Endothelial cell of umbilical vein (primary cell): Measurements from ENCODE around the gene KCNK10. TPM values are rescaled to one million over a fixed set of nuclear protein-coding genes. Genes with fewer than 3 reads are reported as not detected.

Source experiments
- BruUV-seq: library from RNA; stranded (reverse); fragments of 400-500 nt; replicated peaks from 2 replicates; lab custom pipeline; 2021; lab: Mats Ljungman, UMichigan
- CTCF ChIA-PET: fragments of 300-600, 350-600 bp; sonication (Branson Sonifier 250); formaldehyde crosslinking; loops from one replicate; lab custom pipeline; 2021; ENCODE audit warnings: antibody characterized with exemption, inconsistent platforms; lab: Charles Lee
- POLR2A ChIA-PET: fragments of 300-600, 350-600 bp; sonication (Branson Sonifier 250); formaldehyde crosslinking; loops from one replicate; lab custom pipeline; 2021; ENCODE audit warnings: antibody characterized with exemption, inconsistent platforms; lab: Charles Lee
- DNase-seq: peaks from one replicate; pipeline ENCODE4 v3.0.0-alpha.2; 2011; ENCODE audit warnings: low read depth, low spot score
- FAIRE-seq: peaks from 2 replicates; lab custom pipeline; 2011; peaks lifted over from hg19 to GRCh38; lab: Jason Lieb, UNC
- H2AFZ ChIP-seq: 2 replicates; pipeline ENCODE4 v1.6.0; 2012; ENCODE audit warnings: low read depth, low read length, control low read depth, inconsistent platforms
- H3K27ac ChIP-seq: 2 replicates; pipeline ENCODE4 v1.5.1; 2011; ENCODE audit warnings: low read depth, mild to moderate bottlenecking, control low read depth, low read length, moderate library complexity; ENCODE audit not compliant: insufficient read depth
- H3K27me3 ChIP-seq, 2 experiments: 2 replicates each; pipeline versions ENCODE4 v1.6.0 to v1.6.1; 2011; ENCODE audit warnings: low read length in 2 of 2, mixed read lengths in 1 of 2; ENCODE audit not compliant: control insufficient read depth in 2 of 2, insufficient read depth in 2 of 2
- H3K36me3 ChIP-seq, 2 experiments: 2 replicates in 1 of 2; 3 replicates in 1 of 2; pipeline ENCODE4 v1.5.1; 2011; ENCODE audit warnings: low read length in 2 of 2, mild to moderate bottlenecking in 1 of 2, moderate library complexity in 1 of 2; ENCODE audit not compliant: control insufficient read depth in 2 of 2, insufficient read depth in 2 of 2; ENCODE audit errors: extremely low read depth in 1 of 2
- H3K4me1 ChIP-seq: 3 replicates; pipeline ENCODE4 v1.5.1; 2011; ENCODE audit warnings: mild to moderate bottlenecking, low read length; ENCODE audit not compliant: control insufficient read depth, insufficient read depth; ENCODE audit errors: extremely low read depth
- H3K4me2 ChIP-seq: 2 replicates; pipeline ENCODE4 v1.6.1; 2011; ENCODE audit warnings: low read length, control low read depth, mixed read lengths; ENCODE audit not compliant: insufficient read depth
- H3K4me3 ChIP-seq, 3 experiments: fragments of 200-600 bp in 1 of 3; sonication (generic), shearing (Covaris generic) in 1 of 3; replicated peaks in 1 of 3; 2 replicates each; pipeline ENCODE4 v1.5.1; 2011 to 2016; ENCODE audit warnings: control low read depth in 3 of 3, low read length in 3 of 3, mild to moderate bottlenecking in 2 of 3, inconsistent platforms in 1 of 3, low read depth in 1 of 3, moderate library complexity in 1 of 3; ENCODE audit not compliant: insufficient read depth in 1 of 3
- H3K79me2 ChIP-seq: 2 replicates; pipeline ENCODE4 v1.6.0; 2012; ENCODE audit warnings: low read length, inconsistent platforms; ENCODE audit not compliant: control insufficient read depth, insufficient read depth
- H3K9ac ChIP-seq: replicated peaks from 2 replicates; pipeline ENCODE3; 2011; ENCODE audit warnings: low read length, control low read depth; ENCODE audit not compliant: insufficient read depth; ENCODE audit errors: extremely low read depth
- H3K9me1 ChIP-seq: replicated peaks from 3 replicates; pipeline ENCODE4 v1.6.0; 2011; ENCODE audit warnings: mild to moderate bottlenecking, low read length; ENCODE audit not compliant: control insufficient read depth, insufficient read depth; ENCODE audit errors: extremely low read depth
- H3K9me3 ChIP-seq: replicated peaks from 2 replicates; pipeline ENCODE4 v1.5.1; 2012; ENCODE audit warnings: low read length, inconsistent platforms; ENCODE audit not compliant: control insufficient read depth, insufficient read depth
- H4K20me1 ChIP-seq: replicated peaks from 2 replicates; pipeline ENCODE3; 2011; ENCODE audit warnings: mild to moderate bottlenecking, low read length; ENCODE audit not compliant: control insufficient read depth, insufficient read depth; ENCODE audit errors: extremely low read depth
- CTCF ChIP-seq, 2 donors: IDR thresholded peaks; 1 replicate in 1 of 2; 2 replicates in 1 of 2; pipeline ENCODE4 v1.5.1; 2011; ENCODE audit warnings: low read length in 2 of 2, mild to moderate bottlenecking in 2 of 2, moderate library complexity in 2 of 2, control low read depth in 1 of 2, inconsistent platforms in 1 of 2, low read depth in 1 of 2; ENCODE audit not compliant: insufficient read depth in 1 of 2; ENCODE audit errors: extremely low read depth in 1 of 2
- MAX ChIP-seq: IDR thresholded peaks from 2 replicates; pipeline ENCODE4 v1.6.1; 2011; ENCODE audit not compliant: insufficient read depth, insufficient read length
- MYC ChIP-seq: IDR thresholded peaks from one replicate; pipeline ENCODE4 v1.6.1; 2011; ENCODE audit warnings: mild to moderate bottlenecking, low read depth, low read length
- POLR2A ChIP-seq: IDR thresholded peaks from 2 replicates; pipeline ENCODE4 v1.6.1; 2012; ENCODE audit warnings: low read depth, mild to moderate bottlenecking, control low read depth, low read length
- POLR2AphosphoS5 ChIP-seq: IDR thresholded peaks from 2 replicates; pipeline ENCODE4 v1.6.1; 2012; ENCODE audit warnings: low read depth, mild to moderate bottlenecking, control low read depth, low read length, moderate library complexity; ENCODE audit not compliant: insufficient read depth
- dilution Hi-C: fragments of 300-500 bp; cut with MboI; formaldehyde crosslinking; loops from one replicate; pipeline ENCODE4 v1.15.0; 2019; ENCODE audit warnings: low sequenced_read_pairs; ENCODE audit not compliant: extremely low pct_ligation_motif_present
- intact Hi-C: fragments of 100-400 bp; cut with micrococcal nuclease; formaldehyde crosslinking; loops from one replicate; pipeline ENCODE4 v1.10.0; 2022
- polyA plus RNA-seq, 4 experiments: library from polyadenylated mRNA; depleted of rRNA in 3 of 4; stranded (reverse) in 3 of 4; unstranded in 1 of 4; fragments of >200 nt; gene quantifications; 2 replicates each; pipeline versions ENCODE4 v1.2.1 to v1.2.3, GENCODE V29; 2011 to 2012; ENCODE audit warnings: missing spikeins in 1 of 4
- total RNA-seq: library from RNA; stranded (reverse); gene quantifications from 2 replicates; pipeline ENCODE4 v1.2.3, GENCODE V29; 2021

The KCNK10 gene
- total and polyA plus RNA-seq, 2 donors (not counting 3 experiments of a cell fraction or from before 2014, with no cell fraction given), result not detected

- no peak overlapping the region for H3K4me2 ChIP-seq
- peaks cover 44 to 59% of the 10 kb centered on the region in 2 experiments for H3K27me3 ChIP-seq
- ChIA-PET CTCF (interaction anchor here (1.1 kb wide), 1 partner anchor 39 kb away, joined by 3 read pairs; no protein-coding TSS in a partner anchor), POLR2A (no interaction called here)
- no peak overlapping the region for H2AFZ ChIP-seq
- H3K4me3 ChIP-seq, result no peak overlapping the region
- no peaks in the 10 kb centered on the region for H3K36me3 ChIP-seq
- intact Hi-C loops (no loop called here), dilution Hi-C loops (no loop called here)
- H3K9me1 ChIP-seq, result no peaks in the 10 kb centered on the region
- TF ChIP-seq MYC, result no peak
- TF ChIP-seq POLR2AphosphoS5, result no peak
- no peak for TF ChIP-seq POLR2A
- no peak for TF ChIP-seq CTCF (IDR thresholded peaks at IDR 0.05; ENCODE audit: extremely low read depth in 1 of 2, insufficient read depth in 1 of 2, low read depth in 1 of 2, low read length in 2 of 2)
- TF ChIP-seq MAX, result no peak
- H3K79me2 ChIP-seq, result no peaks in the 10 kb centered on the region
- H4K20me1 ChIP-seq, result no peaks in the 10 kb centered on the region
- H3K9ac ChIP-seq, result no peak overlapping the region
- no TSS peak for BruUV-seq
- H3K27ac ChIP-seq, result no peak overlapping the region
- FAIRE-seq, result no peak
- H3K4me1 ChIP-seq, result no peaks in the 10 kb centered on the region
- H3K9me3 ChIP-seq, result no peaks in the 10 kb centered on the region
- DNase-seq, result no peak
Observed at GRCh38 chr14:88326352-88327103, 3.5 kb upstream of the KCNK10 start.
